Measurements from ENCODE around the gene PCGF1. TPM values are rescaled to one million over a fixed set of nuclear protein-coding genes. Genes with fewer than 3 reads are reported as not detected.

PCGF1 gene
- total and polyA plus RNA-seq, 2 of the 13 experiments (the other 11 are each of a cell fraction or from before 2014, with no cell fraction given): 20.4 to 22.6 TPM

DNA sequence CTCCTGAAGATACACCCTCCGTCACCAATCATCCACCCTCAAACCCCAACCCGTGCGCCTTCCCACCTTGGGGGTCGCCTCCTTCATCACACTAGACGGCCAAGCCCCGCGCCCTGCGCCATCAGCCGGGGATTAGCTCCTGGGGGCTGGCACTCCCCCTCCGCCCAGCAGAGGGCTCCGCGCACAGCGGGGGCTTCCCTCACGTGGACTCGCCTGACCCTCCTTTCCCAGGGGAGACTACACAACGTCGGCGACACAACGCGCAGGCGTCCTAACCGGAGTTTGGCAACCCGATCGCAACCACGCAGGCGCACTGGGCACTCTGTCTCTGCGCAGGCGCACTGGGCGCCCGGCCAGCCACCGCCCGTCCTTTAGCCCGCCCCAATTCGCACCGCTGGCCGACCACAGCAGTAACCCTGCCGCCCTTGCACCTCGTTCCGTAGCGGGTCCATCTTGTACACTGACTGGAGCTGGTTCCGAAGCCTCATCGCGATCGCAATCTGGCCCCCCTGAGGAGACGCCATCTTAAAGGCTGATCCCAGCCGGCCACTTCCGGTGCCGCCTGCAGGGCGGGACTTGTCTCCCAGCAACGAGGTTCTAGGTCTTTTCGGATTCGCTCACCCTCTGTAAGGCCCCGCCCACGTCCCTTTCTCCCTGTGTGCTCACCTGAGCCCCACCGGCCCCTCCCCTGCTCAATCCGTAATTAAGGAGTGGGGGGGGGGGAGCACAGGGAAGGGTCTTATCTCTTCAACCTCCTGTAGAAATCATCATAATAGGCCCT is at the start of gene PCGF1 (continued):
- TF ChIP-seq, protein P1, sequence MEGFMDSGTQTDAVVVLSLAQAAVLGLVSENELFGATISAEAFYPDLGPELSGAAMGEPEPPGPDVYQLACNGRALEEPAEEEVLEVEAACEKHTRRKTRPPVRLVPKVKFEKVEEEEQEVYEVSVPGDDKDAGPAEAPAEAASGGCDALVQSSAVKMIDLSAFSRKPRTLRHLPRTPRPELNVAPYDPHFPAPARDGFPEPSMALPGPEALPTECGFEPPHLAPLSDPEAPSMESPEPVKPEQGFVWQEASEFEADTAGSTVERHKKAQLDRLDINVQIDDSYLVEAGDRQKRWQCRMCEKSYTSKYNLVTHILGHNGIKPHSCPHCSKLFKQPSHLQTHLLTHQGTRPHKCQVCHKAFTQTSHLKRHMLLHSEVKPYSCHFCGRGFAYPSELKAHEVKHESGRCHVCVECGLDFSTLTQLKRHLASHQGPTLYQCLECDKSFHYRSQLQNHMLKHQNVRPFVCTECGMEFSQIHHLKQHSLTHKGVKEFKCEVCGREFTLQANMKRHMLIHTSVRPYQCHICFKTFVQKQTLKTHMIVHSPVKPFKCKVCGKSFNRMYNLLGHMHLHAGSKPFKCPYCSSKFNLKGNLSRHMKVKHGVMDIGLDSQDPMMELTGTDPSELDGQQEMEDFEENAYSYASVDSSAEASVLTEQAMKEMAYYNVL (CRISPR knock-in tag; IDR thresholded peaks at IDR 0.05; ENCODE audit: borderline replicate concordance): no peak
- TF ChIP-seq ZFP36L2 (CRISPR knock-in tag; IDR thresholded peaks at IDR 0.05): no peak
- TF ChIP-seq, protein P2, sequence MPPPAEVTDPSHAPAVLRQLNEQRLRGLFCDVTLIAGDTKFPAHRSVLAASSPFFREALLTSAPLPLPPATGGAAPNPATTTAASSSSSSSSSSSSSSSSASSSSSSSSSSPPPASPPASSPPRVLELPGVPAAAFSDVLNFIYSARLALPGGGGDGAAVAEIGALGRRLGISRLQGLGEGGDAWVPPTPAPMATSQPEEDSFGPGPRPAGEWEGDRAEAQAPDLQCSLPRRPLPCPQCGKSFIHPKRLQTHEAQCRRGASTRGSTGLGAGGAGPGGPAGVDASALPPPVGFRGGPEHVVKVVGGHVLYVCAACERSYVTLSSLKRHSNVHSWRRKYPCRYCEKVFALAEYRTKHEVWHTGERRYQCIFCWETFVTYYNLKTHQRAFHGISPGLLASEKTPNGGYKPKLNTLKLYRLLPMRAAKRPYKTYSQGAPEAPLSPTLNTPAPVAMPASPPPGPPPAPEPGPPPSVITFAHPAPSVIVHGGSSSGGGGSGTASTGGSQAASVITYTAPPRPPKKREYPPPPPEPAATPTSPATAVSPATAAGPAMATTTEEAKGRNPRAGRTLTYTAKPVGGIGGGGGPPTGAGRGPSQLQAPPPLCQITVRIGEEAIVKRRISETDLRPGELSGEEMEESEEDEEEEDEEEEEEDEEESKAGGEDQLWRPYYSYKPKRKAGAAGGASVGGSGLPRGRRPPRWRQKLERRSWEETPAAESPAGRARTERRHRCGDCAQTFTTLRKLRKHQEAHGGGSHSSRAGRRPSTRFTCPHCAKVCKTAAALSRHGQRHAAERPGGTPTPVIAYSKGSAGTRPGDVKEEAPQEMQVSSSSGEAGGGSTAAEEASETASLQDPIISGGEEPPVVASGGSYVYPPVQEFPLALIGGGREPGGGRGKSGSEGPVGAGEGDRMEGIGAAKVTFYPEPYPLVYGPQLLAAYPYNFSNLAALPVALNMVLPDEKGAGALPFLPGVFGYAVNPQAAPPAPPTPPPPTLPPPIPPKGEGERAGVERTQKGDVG (CRISPR knock-in tag; IDR thresholded peaks at IDR 0.05; ENCODE audit: borderline replicate concordance): peak; percentile 63; the same call in 1 of the 2 replicates
- TF ChIP-seq ZNF746 (CRISPR knock-in tag; IDR thresholded peaks at IDR 0.05): peak; percentile 21; the same call in 1 of the 2 replicates
- TF ChIP-seq ZNF136 (CRISPR knock-in tag; IDR thresholded peaks at IDR 0.05; ENCODE audit: low read depth): peak; percentile 79; the same call in 1 of the 2 replicates
- TF ChIP-seq ZNF333 (CRISPR knock-in tag; IDR thresholded peaks at IDR 0.05; ENCODE audit: borderline replicate concordance): peak; percentile 28; the same call in 1 of the 2 replicates
- TF ChIP-seq HOMEZ (CRISPR knock-in tag; IDR thresholded peaks at IDR 0.05; ENCODE audit: low read depth): peak; percentile 69; the same call in 1 of the 2 replicates
- TF ChIP-seq SMAD1 (CRISPR knock-in tag; IDR thresholded peaks at IDR 0.05; ENCODE audit: borderline replicate concordance, low read depth): no peak
- no peak; the same call in 1 of the 2 replicates for TF ChIP-seq ZNF260 (CRISPR knock-in tag; IDR thresholded peaks at IDR 0.05; ENCODE audit: borderline replicate concordance, low read depth)
- no peak for TF ChIP-seq ZNF17 (CRISPR knock-in tag; IDR thresholded peaks at IDR 0.05)
- peak; percentile 85; the same call in 1 of the 2 replicates for TF ChIP-seq NR0B2 (CRISPR knock-in tag; IDR thresholded peaks at IDR 0.05)
- TF ChIP-seq SKI (IDR thresholded peaks at IDR 0.05; ENCODE audit: partially characterized antibody): no peak
- TF ChIP-seq ZSCAN22 (CRISPR knock-in tag; IDR thresholded peaks at IDR 0.05): 0 out of 2 replicates have a peak, but pooled peaks have one; percentile 22
- peak; percentile 84 for TF ChIP-seq ARNT2 (CRISPR knock-in tag; IDR thresholded peaks at IDR 0.05; ENCODE audit: low read depth)
- no peak for TF ChIP-seq LRRFIP1 (CRISPR knock-in tag; conservative IDR thresholded peaks at IDR 0.05)
- no peak for TF ChIP-seq PHB2 (IDR thresholded peaks at IDR 0.05; ENCODE audit: partially characterized antibody)
- peak; percentile 73; the same call in 1 of the 2 replicates for TF ChIP-seq ZNF678 (CRISPR knock-in tag; IDR thresholded peaks at IDR 0.05)
